T47D (cell line): ENCODE data around the gene TCEAL5.
"Not testable (repeated sequence)": the region's sequence is repeated elsewhere in the genome, so short reads cannot be mapped to it uniquely, and the experiment has no call there.

ENCODE experiments used
- DNase-seq, 2 experiments: peaks; one replicate each; pipeline versions ENCODE4 v3.0.0 to v3.0.0-alpha.2; 2011 to 2012; ENCODE audit warnings: low read depth in 1 of 2, low spot score in 1 of 2
- JUND ChIP-seq: IDR thresholded peaks from 2 replicates; pipeline ENCODE4 v1.6.1; 2012; ENCODE audit warnings: low read depth
- in situ Hi-C: cut with HindIII; loops from 2 replicates; pipeline ENCODE4 v1.10.0; 2016; ENCODE audit warnings: low sequenced_read_pairs, low pct_unique_long_range_greater_than_20kb

Gene TCEAL5

DNA sequence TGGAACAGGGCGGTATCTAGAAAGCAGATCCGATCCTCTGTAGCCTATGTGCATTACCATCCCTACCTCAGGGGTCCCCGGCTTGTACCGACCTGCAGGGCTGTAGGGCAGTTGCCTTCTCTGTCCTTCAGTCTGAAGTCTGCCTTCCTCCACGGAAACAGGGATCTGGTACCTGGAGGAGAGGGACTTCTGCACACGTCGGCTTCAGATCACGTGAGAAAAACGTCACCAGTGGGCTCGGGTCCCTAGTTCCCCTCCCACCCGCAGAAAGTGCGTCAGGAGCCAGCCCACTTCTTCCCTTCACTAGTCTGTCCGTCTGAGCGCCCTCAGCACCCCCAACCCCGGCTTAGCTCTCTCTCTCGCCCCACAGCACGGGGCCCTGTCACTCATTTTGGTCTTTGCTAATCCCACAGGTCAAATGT lies at the start of gene TCEAL5:
Gene TCEAL5 (minus strand): TSS at position 170 of the 422 bp plus-strand sequence. CDS start 2,187 bp downstream, outside the sequence.
- TF ChIP-seq JUND = no peak
- DNase-seq = no peak
- in situ Hi-C loops = no loop called here

- in situ Hi-C loops = no loop called here
- DNase-seq = no peak
- no peak for TF ChIP-seq JUND
These were observed 34.8 kb upstream of the TCEAL5 start for GRCh38 chrX:103311399-103311780.

- DNase-seq = peak; percentile 58 to 76
- TF ChIP-seq JUND = no peak
- in situ Hi-C loops = no loop called here
These were observed 34.2 kb upstream of the TCEAL5 start, which contains the start of gene BEX2 for GRCh38 chrX:103310555-103311398. Gene BEX2 (minus strand): TSS chrX:103310990. CDS start chrX:103309976, 1,014 bp downstream.

- TF ChIP-seq JUND = no peak
- in situ Hi-C loops = no loop called here
- no peak for DNase-seq
These were observed 33.5 kb upstream of the TCEAL5 start for GRCh38 chrX:103309860-103310554.

DNA sequence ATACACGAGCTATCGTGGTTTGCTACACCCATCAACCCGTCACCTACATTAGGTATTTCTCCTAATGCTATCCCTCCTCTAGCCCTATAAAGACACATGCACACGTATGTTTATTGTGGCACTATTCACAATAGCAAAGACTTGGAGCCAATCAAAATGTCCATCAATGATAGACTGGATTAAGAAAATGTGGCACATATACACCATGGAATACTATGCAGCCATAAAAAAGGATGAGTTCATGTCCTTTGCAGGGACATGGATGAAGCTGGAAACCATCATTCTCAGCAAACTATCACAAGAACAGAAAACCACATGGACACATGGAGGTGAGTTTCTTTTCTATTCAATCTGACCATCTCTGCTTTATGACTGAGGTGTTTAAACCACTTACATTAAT lies 29.1 kb upstream of the TCEAL5 start:
- in situ Hi-C loops = not testable (repeated sequence)

GRCh38 chrX:103304705-103305104 lies 28.2 kb upstream of the TCEAL5 start:
- in situ Hi-C loops = no loop called here
- no peak for DNase-seq
- TF ChIP-seq JUND = no peak

More for the DNA sequence above, 29.1 kb upstream of the TCEAL5 start:
- DNase-seq = not testable (repeated sequence)

- in situ Hi-C loops = no loop called here
- DNase-seq = no peak
- TF ChIP-seq JUND = no peak
These were observed 16.6 kb upstream of the TCEAL5 start for GRCh38 chrX:103293118-103293517.

DNA sequence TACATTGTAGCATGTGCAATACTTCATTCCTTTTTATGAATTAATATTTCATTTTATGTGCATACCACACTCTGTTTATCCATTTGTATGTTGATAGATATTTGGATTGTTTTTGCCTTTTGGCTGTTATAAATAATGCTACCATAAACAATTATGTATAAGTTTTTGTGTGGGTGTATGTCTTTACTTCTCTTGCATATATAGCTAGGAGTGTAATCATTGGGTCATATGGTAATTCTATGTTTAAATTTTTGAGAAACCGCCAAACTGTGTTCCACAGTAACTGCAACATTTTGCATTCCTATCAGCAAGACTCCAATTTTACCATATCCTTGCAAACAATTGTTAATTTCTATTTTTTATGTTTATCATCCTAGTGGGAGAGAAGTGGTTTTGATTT lies 3.1 kb upstream of the TCEAL5 start:
- in situ Hi-C loops = no loop called here
- no peak for DNase-seq
- no peak for TF ChIP-seq JUND

- no peak for TF ChIP-seq JUND
- DNase-seq = no peak
- in situ Hi-C loops = no loop called here
These were observed 493 bp downstream of the TCEAL5 start for GRCh38 chrX:103275947-103276567.

DNA sequence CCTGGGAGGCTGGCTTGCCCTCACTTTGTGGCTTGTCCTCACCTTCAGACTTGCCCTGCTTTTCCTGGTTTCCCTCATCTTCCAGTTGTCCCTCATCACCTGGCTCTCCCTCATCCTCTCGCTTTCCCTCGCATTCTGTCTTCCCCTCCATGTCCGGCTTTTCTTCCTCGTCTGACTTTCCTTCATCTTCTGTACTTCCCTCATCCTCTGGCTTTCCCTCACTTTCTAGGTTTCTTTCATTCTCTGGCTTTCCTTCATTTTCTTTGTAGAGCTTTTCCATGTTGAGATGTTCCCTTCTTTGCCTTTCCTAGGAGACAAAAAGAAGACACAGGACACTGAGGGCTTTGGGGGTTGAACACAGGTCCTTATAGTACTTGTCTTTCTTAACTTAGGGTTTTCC lies 2.3 kb downstream of the TCEAL5 start:
- no peak for DNase-seq
- in situ Hi-C loops = no loop called here
- TF ChIP-seq JUND = no peak

- in situ Hi-C loops = no loop called here
- DNase-seq = no peak
- no peak for TF ChIP-seq JUND
These were observed 18.3 kb downstream of the TCEAL5 start for GRCh38 chrX:103258275-103258674.

GRCh38 chrX:103256651-103257050 lies 19.9 kb downstream of the TCEAL5 start:
- in situ Hi-C loops = no loop called here
- TF ChIP-seq JUND = no peak

DNA sequence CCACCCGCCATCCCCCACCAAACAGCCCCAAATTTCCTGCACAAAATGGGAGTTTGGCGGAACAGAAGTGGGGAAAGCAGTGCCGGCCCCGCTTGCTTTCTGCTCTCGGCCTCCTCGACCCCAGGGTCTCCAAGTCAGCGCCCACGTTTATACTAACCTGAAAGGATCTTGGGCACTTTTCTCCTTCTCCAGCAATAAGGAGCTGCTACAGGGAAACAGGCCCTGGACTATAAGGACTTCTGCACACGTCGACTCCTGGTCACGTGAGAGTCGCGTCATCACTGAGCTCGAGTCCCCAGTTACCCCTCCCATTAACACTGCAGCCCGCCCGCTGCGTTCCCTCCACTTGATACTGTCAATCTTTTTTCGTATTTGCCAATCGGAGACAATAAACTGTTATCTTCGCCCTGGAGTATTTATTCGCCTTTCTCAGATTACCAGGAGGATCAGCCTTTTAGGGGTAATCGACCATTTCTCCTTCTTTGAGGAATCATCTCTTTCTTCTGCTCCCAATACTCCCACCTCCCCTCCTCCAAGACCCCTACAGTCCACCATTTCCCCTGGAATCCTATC lies 21.5 kb downstream of the TCEAL5 start, which contains the start of gene TCEAL8:
Gene TCEAL8 (minus strand): TSS at position 235 of the 573 bp plus-strand sequence. CDS start 1,176 bp downstream, outside the sequence.
- TF ChIP-seq JUND = no peak
- peak; percentile 23 to 59 for DNase-seq
- in situ Hi-C loops = no loop called here

More at GRCh38 chrX:103256651-103257050, 19.9 kb downstream of the TCEAL5 start:
- no peak for DNase-seq
